ENCODE results near the gene ZNF195.
"Not testable (repeated sequence)": the region's sequence is repeated elsewhere in the genome, so short reads cannot be mapped to it uniquely, and the experiment has no call there.

Gene ZNF195

GRCh38 chr11:3378426-3379423 is at the start of gene ZNF195:
Gene ZNF195 (minus strand): TSS chr11:3379146. CDS start chr11:3379040, 106 bp downstream.
- Histone ChIP-seq H3K27ac (peak within 1 kb of the TSS; percentile 76), H3K9me3 (no peaks in the 10 kb centered on the region), H3K4me1 (peaks cover 0 to 21% (median 10%) of the 10 kb centered on the region in 4 donors), H3K4me3 (peak within 1 kb of the TSS; percentile 68 to 98), H3K36me3 (no peaks in the 10 kb centered on the region), H3K27me3 (no peaks in the 10 kb centered on the region)
- TF ChIP-seq CTCF (IDR thresholded peaks at IDR 0.05), result no peak
- peak; percentile 99 to 100 for DNase-seq
- intact Hi-C loops (cut with DNase I; ENCODE audit: low total_unique reads), result loop anchor here (5.0 kb wide), 1 partner anchor 44 kb away; no protein-coding TSS in a partner anchor

GRCh38 chr11:3428076-3428475 is 49.1 kb upstream of the ZNF195 start:
- not testable (repeated sequence) for H3K27me3 ChIP-seq, H3K36me3 ChIP-seq, H3K9me3 ChIP-seq, H3K27ac ChIP-seq, H3K4me1 ChIP-seq, H3K4me3 ChIP-seq, DNase-seq
- intact Hi-C loops (cut with DNase I; ENCODE audit: low total_unique reads), result loop anchor here (10.0 kb wide), 1 partner anchor 543 kb away; the partner anchor contains the start of gene CDKN1C

GRCh38 chr11:3426541-3426940 is 47.6 kb upstream of the ZNF195 start:
- intact Hi-C loops (cut with DNase I; ENCODE audit: low total_unique reads), result loop anchor here (10.0 kb wide), 1 partner anchor 542 kb away; the partner anchor contains the start of gene CDKN1C
- H3K9me3 ChIP-seq, result not testable (repeated sequence)

GRCh38 chr11:3423928-3424327 is 45.0 kb upstream of the ZNF195 start:
- DNase-seq, result not testable (repeated sequence)

More at GRCh38 chr11:3426541-3426940, 47.6 kb upstream of the ZNF195 start:
- H3K27me3 ChIP-seq, H3K4me3 ChIP-seq, H3K36me3 ChIP-seq, H3K27ac ChIP-seq, DNase-seq: not testable (repeated sequence)
- H3K4me1 ChIP-seq, result peaks cover 0 to 11% (median 3%) of the 10 kb centered on the region in 4 donors

GRCh38 chr11:3423138-3423731 is 44.3 kb upstream of the ZNF195 start:
- not testable (repeated sequence) for H3K36me3 ChIP-seq, H3K27me3 ChIP-seq, DNase-seq, H3K9me3 ChIP-seq
- intact Hi-C loops (cut with DNase I; ENCODE audit: low total_unique reads), result loop anchor here (5.0 to 10.0 kb wide), 2 partner anchors 46 to 538 kb away; partner anchors contain the start of genes CDKN1C and ZNF195
- peak overlapping the region; percentile 71 to 81 for H3K27ac ChIP-seq
- H3K4me3 ChIP-seq, result peak overlapping the region; percentile 71 to 79
- H3K4me1 ChIP-seq, result peaks cover 0 to 26% (median 6%) of the 10 kb centered on the region in 4 donors

More at GRCh38 chr11:3423928-3424327, 45.0 kb upstream of the ZNF195 start:
- H3K9me3 ChIP-seq, H3K27me3 ChIP-seq, H3K36me3 ChIP-seq: not testable (repeated sequence)
- Histone ChIP-seq H3K4me3 (peak overlapping the region; percentile 71 to 79), H3K27ac (peak overlapping the region in 1 of 2 donors; percentile 81), H3K4me1 (peaks cover 0 to 26% (median 6%) of the 10 kb centered on the region in 4 donors)
- intact Hi-C loops (cut with DNase I; ENCODE audit: low total_unique reads), result loop anchor here (5.0 to 10.0 kb wide), 2 partner anchors 47 to 539 kb away; partner anchors contain the start of genes CDKN1C and ZNF195

GRCh38 chr11:3422380-3423137 is 43.6 kb upstream of the ZNF195 start:
- not testable (repeated sequence) for H3K27me3 ChIP-seq
- intact Hi-C loops (cut with DNase I; ENCODE audit: low total_unique reads), result loop anchor here (5.0 to 10.0 kb wide), 2 partner anchors 45 to 538 kb away; partner anchors contain the start of genes CDKN1C and ZNF195

GRCh38 chr11:3421608-3422379 is 42.8 kb upstream of the ZNF195 start:
- H3K4me1 ChIP-seq, result peaks cover 0 to 26% (median 6%) of the 10 kb centered on the region in 4 donors
- peak overlapping the region; percentile 71 to 81 for H3K27ac ChIP-seq
- H3K4me3 ChIP-seq, result peak overlapping the region; percentile 71 to 79
- intact Hi-C loops (cut with DNase I; ENCODE audit: low total_unique reads), result loop anchor here (5.0 to 10.0 kb wide), 2 partner anchors 44 to 537 kb away; partner anchors contain the start of genes CDKN1C and ZNF195
- not testable (repeated sequence) for H3K9me3 ChIP-seq, H3K36me3 ChIP-seq, DNase-seq, H3K27me3 ChIP-seq

More at GRCh38 chr11:3422380-3423137, 43.6 kb upstream of the ZNF195 start:
- Histone ChIP-seq H3K4me3 (peak overlapping the region; percentile 71 to 79), H3K4me1 (peaks cover 0 to 26% (median 6%) of the 10 kb centered on the region in 4 donors), H3K27ac (peak overlapping the region; percentile 71 to 81)
- not testable (repeated sequence) for H3K9me3 ChIP-seq, H3K36me3 ChIP-seq
- peak; percentile 99 to 100 for DNase-seq

- H3K27me3 ChIP-seq, H3K4me3 ChIP-seq, DNase-seq, H3K9me3 ChIP-seq, H3K36me3 ChIP-seq: not testable (repeated sequence)
- intact Hi-C loops (cut with DNase I; ENCODE audit: low total_unique reads), result loop anchor here (5.0 to 10.0 kb wide), 2 partner anchors 43 to 536 kb away; partner anchors contain the start of genes CDKN1C and ZNF195
- Histone ChIP-seq H3K27ac (peak overlapping the region in 1 of 2 donors; percentile 53), H3K4me1 (peaks cover 0 to 26% (median 6%) of the 10 kb centered on the region in 4 donors)
Measured at GRCh38 chr11:3420281-3421042, 41.5 kb upstream of the ZNF195 start.

GRCh38 chr11:3419496-3419895 is 40.5 kb upstream of the ZNF195 start:
- not testable (repeated sequence) for H3K9me3 ChIP-seq, H3K27ac ChIP-seq, H3K36me3 ChIP-seq, H3K4me3 ChIP-seq, H3K27me3 ChIP-seq, DNase-seq
- intact Hi-C loops (cut with DNase I; ENCODE audit: low total_unique reads), result loop anchor here (10.0 kb wide), 1 partner anchor 75 kb away; no protein-coding TSS in a partner anchor
- H3K4me1 ChIP-seq, result peaks cover 0 to 26% (median 6%) of the 10 kb centered on the region in 4 donors

Data from tibial artery (tissue), 4 donors.